HG03565 (cell line): Measurements from ENCODE around the gene AP2A1.
"Not testable (repeated sequence)": the region's sequence is repeated elsewhere in the genome, so short reads cannot be mapped to it uniquely, and the experiment has no call there.

ENCODE experiments used
- ATAC-seq: cut with Tn5 transposase; IDR thresholded peaks from one replicate; pipeline ENCODE4 v1.9.1; 2021; ENCODE audit warnings: mild to moderate bottlenecking, moderate library complexity; ENCODE audit not compliant: unreplicated experiment

AP2A1 gene

GRCh38 chr19:49766930-49767299 is at the start of gene AP2A1:
Gene AP2A1 (plus strand): TSS chr19:49767001. CDS start chr19:49767134, 133 bp downstream.
- no peak for ATAC-seq

GRCh38 chr19:49718511-49718910 is 48.3 kb upstream of the AP2A1 start:
- ATAC-seq, result no peak

GRCh38 chr19:49718991-49719390 is 47.8 kb upstream of the AP2A1 start:
- no peak for ATAC-seq

- not testable (repeated sequence) for ATAC-seq
Measured at GRCh38 chr19:49719420-49719819, 47.4 kb upstream of the AP2A1 start.

GRCh38 chr19:49727217-49728030 is 39.4 kb upstream of the AP2A1 start:
- no peak for ATAC-seq

GRCh38 chr19:49730166-49730565 is 36.6 kb upstream of the AP2A1 start:
- no peak for ATAC-seq

- no peak for ATAC-seq
Measured at GRCh38 chr19:49738268-49738667, 28.5 kb upstream of the AP2A1 start.

- ATAC-seq, result no peak
Measured at GRCh38 chr19:49739098-49739497, 27.7 kb upstream of the AP2A1 start.

GRCh38 chr19:49739933-49740332 is 26.9 kb upstream of the AP2A1 start:
- no peak for ATAC-seq

- ATAC-seq, result no peak
Measured at GRCh38 chr19:49741210-49741844, 25.5 kb upstream of the AP2A1 start.

- no peak for ATAC-seq
Measured at GRCh38 chr19:49744946-49745381, 21.8 kb upstream of the AP2A1 start.

GRCh38 chr19:49746206-49746958 is 20.4 kb upstream of the AP2A1 start:
- no peak for ATAC-seq

GRCh38 chr19:49749055-49749716 is 17.6 kb upstream of the AP2A1 start:
- no peak for ATAC-seq

GRCh38 chr19:49749771-49750170 is 17.0 kb upstream of the AP2A1 start:
- ATAC-seq, result no peak

GRCh38 chr19:49752701-49753100 is 14.1 kb upstream of the AP2A1 start:
- no peak for ATAC-seq

- no peak for ATAC-seq
Measured at GRCh38 chr19:49755956-49756355, 10.8 kb upstream of the AP2A1 start.

GRCh38 chr19:49758292-49758691 is 8.5 kb upstream of the AP2A1 start:
- no peak for ATAC-seq

GRCh38 chr19:49761249-49761624 is 5.6 kb upstream of the AP2A1 start:
- no peak for ATAC-seq

- ATAC-seq, result no peak
Measured at GRCh38 chr19:49761625-49762311, 5.0 kb upstream of the AP2A1 start.

- no peak for ATAC-seq
Measured at GRCh38 chr19:49763230-49763629, 3.6 kb upstream of the AP2A1 start, which contains the start of gene TSKS. Gene TSKS (minus strand): TSS chr19:49763306. CDS start chr19:49763247, 59 bp downstream.
